ENCODE measurements around the gene FADS2.

GRCh38 chr11:61820174-61820573 is 7.9 kb upstream of the FADS2 start:
- no peak for TF ChIP-seq CTCF (IDR thresholded peaks at IDR 0.05; ENCODE audit: insufficient read depth, low read length, poor library complexity, severe bottlenecking)
- TF ChIP-seq EZH2phosphoT487 (conservative IDR thresholded peaks at IDR 0.05; ENCODE audit: low read length) = no peak

Data from SU-DHL-6 (cell line).